K562 (cell line): ENCODE data around the gene CDC5L. TPM values are rescaled to one million over a fixed set of nuclear protein-coding genes. Genes with fewer than 3 reads are reported as not detected.

Source experiments
- EHMT2 ChIP-seq: fragments of 450-650 bp; IDR thresholded peaks from 2 replicates; pipeline ENCODE4 v1.6.1; 2018; ENCODE audit warnings: antibody characterized with exemption
- GABPB1 ChIP-seq: sonication (generic); formaldehyde crosslinking; IDR thresholded peaks from 2 replicates; pipeline ENCODE4 v1.8.0; 2022; ENCODE audit warnings: mild to moderate bottlenecking, missing genetic modification reagents
- HDAC2 ChIP-seq: fragments of 450-650 bp; IDR thresholded peaks from 2 replicates; pipeline ENCODE4 v1.6.1; 2016; ENCODE audit warnings: mild to moderate bottlenecking
- NFE2L1 ChIP-seq: fragments of 450-650 bp; IDR thresholded peaks from 2 replicates; pipeline ENCODE4 v1.6.1; 2016; ENCODE audit warnings: missing genetic modification characterization, low read depth, mild to moderate bottlenecking, missing compliant biosample characterization, moderate library complexity, borderline replicate concordance
- NFYB ChIP-seq: IDR thresholded peaks from 2 replicates; pipeline ENCODE4 v1.6.1; 2011; ENCODE audit warnings: mild to moderate bottlenecking, moderate library complexity; ENCODE audit not compliant: insufficient read length; ENCODE audit errors: extremely low read depth
- PRPF4 ChIP-seq: fragments of 200-400 bp; formaldehyde crosslinking; IDR thresholded peaks from one replicate; pipeline ENCODE4 v1.6.1; 2017; ENCODE audit warnings: low read length, low read depth, mild to moderate bottlenecking; ENCODE audit not compliant: insufficient read depth, poor library complexity, severe bottlenecking
- SMARCB1 ChIP-seq: IDR thresholded peaks from 2 replicates; pipeline ENCODE4 v1.6.1; 2011; ENCODE audit warnings: improper control_type of control experiment, low read depth; ENCODE audit not compliant: insufficient read length
- SRSF7 ChIP-seq: fragments of 200-400 bp; formaldehyde crosslinking; optimal IDR thresholded peaks from 2 replicates; pipeline ENCODE3; 2017; ENCODE audit warnings: mild to moderate bottlenecking, low read depth, low read length
- XRCC3 ChIP-seq: fragments of 450-650 bp; IDR thresholded peaks from 2 replicates; pipeline ENCODE4 v1.6.1; 2017; ENCODE audit warnings: mild to moderate bottlenecking, moderate library complexity
- ZBTB33 ChIP-seq: sonication (generic); formaldehyde crosslinking; IDR thresholded peaks from 2 replicates; pipeline ENCODE4 v1.8.1; 2023; ENCODE audit warnings: mild to moderate bottlenecking, missing genetic modification reagents
- ZKSCAN8 ChIP-seq: fragments of 200-800 bp; sonication (Bioruptor generic); IDR thresholded peaks from 2 replicates; pipeline ENCODE4 v1.6.1; 2016; ENCODE audit warnings: missing genetic modification characterization, missing compliant biosample characterization
- ZNF511 ChIP-seq: sonication (generic); formaldehyde crosslinking; IDR thresholded peaks from 2 replicates; pipeline ENCODE4 v1.8.0; 2022; ENCODE audit warnings: mild to moderate bottlenecking, missing genetic modification reagents
- polyA plus RNA-seq, 8 experiments: library from polyadenylated mRNA; depleted of rRNA in 4 of 8; stranded (reverse) in 5 of 8; unstranded in 3 of 8; fragments of >200 nt; fragmentation: Nextera tagmentation in 2 of 8; fragmentation: Illumina TruSeq in 1 of 8; extraction: Ambion mirVana in 2 of 8; extraction: Trizol in 1 of 8; gene quantifications; 2 replicates each; pipeline versions ENCODE4 v1.2.1 to v1.2.3, GENCODE V29; 2011 to 2014; ENCODE audit warnings: inconsistent platforms in 1 of 8, missing spikeins in 1 of 8
- total RNA-seq, 7 experiments: library from RNA; depleted of rRNA in 6 of 7; stranded (reverse); fragments of >200 nt in 6 of 7; fragmentation: Illumina TruSeq in 2 of 7; extraction: Trizol in 2 of 7; gene quantifications; 2 replicates each; pipeline versions ENCODE4 v1.2.1 to v1.2.3, GENCODE V29; 2011 to 2021; ENCODE audit warnings: low replicate concordance in 1 of 7
- TF ChIP-seq, protein P1 (sequence below): sonication (generic); formaldehyde crosslinking; IDR thresholded peaks from 2 replicates; pipeline ENCODE4 v1.8.0; 2022; ENCODE audit warnings: mild to moderate bottlenecking, missing genetic modification reagents
- TF ChIP-seq, protein P2 (sequence below), 2 experiments: fragments of 450-650 bp in 1 of 2; sonication (generic) in 1 of 2; formaldehyde crosslinking in 1 of 2; IDR thresholded peaks in 1 of 2; conservative IDR thresholded peaks in 1 of 2; 2 replicates each; pipeline versions ENCODE4 v1.6.1 to v1.8.1; 2016 to 2023; ENCODE audit warnings: mild to moderate bottlenecking in 2 of 2, moderate library complexity in 2 of 2, inconsistent platforms in 1 of 2, missing genetic modification reagents in 1 of 2
- TF ChIP-seq, protein P3 (sequence below): fragments of 450-650 bp; IDR thresholded peaks from 2 replicates; pipeline ENCODE4 v1.6.1; 2016; ENCODE audit warnings: missing biosample characterization, missing genetic modification characterization
- TF ChIP-seq, protein P4 (sequence below): IDR thresholded peaks from 2 replicates; pipeline ENCODE4 v1.6.1; 2016; ENCODE audit warnings: missing genetic modification characterization, missing compliant biosample characterization

CDC5L gene
- total and polyA plus RNA-seq, 9 of the 15 experiments (the other 6 are each of a cell fraction or from before 2014, with no cell fraction given), result 22.3 to 44.2 (median 30.8) TPM

- TF ChIP-seq, protein P1, sequence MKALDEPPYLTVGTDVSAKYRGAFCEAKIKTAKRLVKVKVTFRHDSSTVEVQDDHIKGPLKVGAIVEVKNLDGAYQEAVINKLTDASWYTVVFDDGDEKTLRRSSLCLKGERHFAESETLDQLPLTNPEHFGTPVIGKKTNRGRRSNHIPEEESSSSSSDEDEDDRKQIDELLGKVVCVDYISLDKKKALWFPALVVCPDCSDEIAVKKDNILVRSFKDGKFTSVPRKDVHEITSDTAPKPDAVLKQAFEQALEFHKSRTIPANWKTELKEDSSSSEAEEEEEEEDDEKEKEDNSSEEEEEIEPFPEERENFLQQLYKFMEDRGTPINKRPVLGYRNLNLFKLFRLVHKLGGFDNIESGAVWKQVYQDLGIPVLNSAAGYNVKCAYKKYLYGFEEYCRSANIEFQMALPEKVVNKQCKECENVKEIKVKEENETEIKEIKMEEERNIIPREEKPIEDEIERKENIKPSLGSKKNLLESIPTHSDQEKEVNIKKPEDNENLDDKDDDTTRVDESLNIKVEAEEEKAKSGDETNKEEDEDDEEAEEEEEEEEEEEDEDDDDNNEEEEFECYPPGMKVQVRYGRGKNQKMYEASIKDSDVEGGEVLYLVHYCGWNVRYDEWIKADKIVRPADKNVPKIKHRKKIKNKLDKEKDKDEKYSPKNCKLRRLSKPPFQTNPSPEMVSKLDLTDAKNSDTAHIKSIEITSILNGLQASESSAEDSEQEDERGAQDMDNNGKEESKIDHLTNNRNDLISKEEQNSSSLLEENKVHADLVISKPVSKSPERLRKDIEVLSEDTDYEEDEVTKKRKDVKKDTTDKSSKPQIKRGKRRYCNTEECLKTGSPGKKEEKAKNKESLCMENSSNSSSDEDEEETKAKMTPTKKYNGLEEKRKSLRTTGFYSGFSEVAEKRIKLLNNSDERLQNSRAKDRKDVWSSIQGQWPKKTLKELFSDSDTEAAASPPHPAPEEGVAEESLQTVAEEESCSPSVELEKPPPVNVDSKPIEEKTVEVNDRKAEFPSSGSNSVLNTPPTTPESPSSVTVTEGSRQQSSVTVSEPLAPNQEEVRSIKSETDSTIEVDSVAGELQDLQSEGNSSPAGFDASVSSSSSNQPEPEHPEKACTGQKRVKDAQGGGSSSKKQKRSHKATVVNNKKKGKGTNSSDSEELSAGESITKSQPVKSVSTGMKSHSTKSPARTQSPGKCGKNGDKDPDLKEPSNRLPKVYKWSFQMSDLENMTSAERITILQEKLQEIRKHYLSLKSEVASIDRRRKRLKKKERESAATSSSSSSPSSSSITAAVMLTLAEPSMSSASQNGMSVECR (CRISPR knock-in tag), result no peak
- TF ChIP-seq NFE2L1 (tag), result no peak
- TF ChIP-seq, protein P2, sequence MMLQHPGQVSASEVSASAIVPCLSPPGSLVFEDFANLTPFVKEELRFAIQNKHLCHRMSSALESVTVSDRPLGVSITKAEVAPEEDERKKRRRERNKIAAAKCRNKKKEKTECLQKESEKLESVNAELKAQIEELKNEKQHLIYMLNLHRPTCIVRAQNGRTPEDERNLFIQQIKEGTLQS (IDR thresholded peaks at IDR 0.05), result no peak
- TF ChIP-seq, protein P2 (CRISPR knock-in tag; conservative IDR thresholded peaks at IDR 0.05), result no peak
- no peak for TF ChIP-seq XRCC3
- TF ChIP-seq ZBTB33, result no peak
- TF ChIP-seq, protein P3, sequence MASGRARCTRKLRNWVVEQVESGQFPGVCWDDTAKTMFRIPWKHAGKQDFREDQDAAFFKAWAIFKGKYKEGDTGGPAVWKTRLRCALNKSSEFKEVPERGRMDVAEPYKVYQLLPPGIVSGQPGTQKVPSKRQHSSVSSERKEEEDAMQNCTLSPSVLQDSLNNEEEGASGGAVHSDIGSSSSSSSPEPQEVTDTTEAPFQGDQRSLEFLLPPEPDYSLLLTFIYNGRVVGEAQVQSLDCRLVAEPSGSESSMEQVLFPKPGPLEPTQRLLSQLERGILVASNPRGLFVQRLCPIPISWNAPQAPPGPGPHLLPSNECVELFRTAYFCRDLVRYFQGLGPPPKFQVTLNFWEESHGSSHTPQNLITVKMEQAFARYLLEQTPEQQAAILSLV (tag), result no peak
- TF ChIP-seq PRPF4, result no peak
- no peak for TF ChIP-seq ZKSCAN8 (CRISPR knock-in tag)
- no peak for TF ChIP-seq ZNF511
- TF ChIP-seq, protein P4, sequence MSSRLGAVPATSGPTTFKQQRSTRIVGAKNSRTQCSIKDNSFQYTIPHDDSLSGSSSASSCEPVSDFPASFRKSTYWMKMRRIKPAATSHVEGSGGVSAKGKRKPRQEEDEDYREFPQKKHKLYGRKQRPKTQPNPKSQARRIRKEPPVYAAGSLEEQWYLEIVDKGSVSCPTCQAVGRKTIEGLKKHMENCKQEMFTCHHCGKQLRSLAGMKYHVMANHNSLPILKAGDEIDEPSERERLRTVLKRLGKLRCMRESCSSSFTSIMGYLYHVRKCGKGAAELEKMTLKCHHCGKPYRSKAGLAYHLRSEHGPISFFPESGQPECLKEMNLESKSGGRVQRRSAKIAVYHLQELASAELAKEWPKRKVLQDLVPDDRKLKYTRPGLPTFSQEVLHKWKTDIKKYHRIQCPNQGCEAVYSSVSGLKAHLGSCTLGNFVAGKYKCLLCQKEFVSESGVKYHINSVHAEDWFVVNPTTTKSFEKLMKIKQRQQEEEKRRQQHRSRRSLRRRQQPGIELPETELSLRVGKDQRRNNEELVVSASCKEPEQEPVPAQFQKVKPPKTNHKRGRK (tag), result no peak
- no peak for TF ChIP-seq EHMT2
- no peak for TF ChIP-seq HDAC2
- no peak for TF ChIP-seq GABPB1 (CRISPR knock-in tag)
- no peak for TF ChIP-seq NFYB
- TF ChIP-seq SRSF7, result no peak
- TF ChIP-seq SMARCB1, result no peak
Measured at GRCh38 chr6:44442236-44442635, 54.7 kb downstream of the CDC5L start (continued).
